Cardiac atrium fibroblast (primary cell): ENCODE measurements around the gene PROP1. TPM values are rescaled to one million over a fixed set of nuclear protein-coding genes. Genes with fewer than 3 reads are reported as not detected.

ENCODE experiments used
- total RNA-seq: library from RNA; depleted of rRNA; stranded (reverse); fragments of >200 nt; gene quantifications from 2 replicates; pipeline ENCODE4 v1.2.3, GENCODE V29; 2015

Gene PROP1
- total RNA-seq: not detected in 2 replicates

GRCh38 chr5:177995691-177996595, at the start of gene PROP1:
Gene PROP1 (minus strand): TSS chr5:177996242. CDS start chr5:177995933, 309 bp downstream.

Other genes with a start within 250 kb of the PROP1 start
- gene FAM153A, start 213.3 kb downstream of the PROP1 start, total RNA-seq: not detected in 2 replicates
- gene N4BP3, start 117.3 kb upstream of the PROP1 start, total RNA-seq: 0.36 and 2.3 TPM in 2 replicates
- gene RMND5B, start 134.8 kb upstream of the PROP1 start, total RNA-seq: 11.7 and 16.5 TPM in 2 replicates
- 264 and 275 TPM in 2 replicates for gene NHP2, start 157.6 kb upstream of the PROP1 start, total RNA-seq
- gene GMCL2, start 191.1 kb upstream of the PROP1 start, total RNA-seq: not detected in 2 replicates
- 68.8 and 83.4 TPM in 2 replicates for gene HNRNPAB, start 208.3 kb upstream of the PROP1 start, total RNA-seq
- 17.8 and 23.5 TPM in 2 replicates for gene PHYKPL, start 236.6 kb upstream of the PROP1 start, total RNA-seq